OCI-M2 (cell line): Measurements from ENCODE around the gene POTEC.
"Not testable (repeated sequence)": the region's sequence is repeated elsewhere in the genome, so short reads cannot be mapped to it uniquely, and the experiment has no call there.

Experiments used
- DNase-seq: peaks from one replicate; lab custom pipeline; 2025; ENCODE audit not compliant: unreplicated experiment; lab: John Stamatoyannopoulos, UW

The POTEC gene

DNA sequence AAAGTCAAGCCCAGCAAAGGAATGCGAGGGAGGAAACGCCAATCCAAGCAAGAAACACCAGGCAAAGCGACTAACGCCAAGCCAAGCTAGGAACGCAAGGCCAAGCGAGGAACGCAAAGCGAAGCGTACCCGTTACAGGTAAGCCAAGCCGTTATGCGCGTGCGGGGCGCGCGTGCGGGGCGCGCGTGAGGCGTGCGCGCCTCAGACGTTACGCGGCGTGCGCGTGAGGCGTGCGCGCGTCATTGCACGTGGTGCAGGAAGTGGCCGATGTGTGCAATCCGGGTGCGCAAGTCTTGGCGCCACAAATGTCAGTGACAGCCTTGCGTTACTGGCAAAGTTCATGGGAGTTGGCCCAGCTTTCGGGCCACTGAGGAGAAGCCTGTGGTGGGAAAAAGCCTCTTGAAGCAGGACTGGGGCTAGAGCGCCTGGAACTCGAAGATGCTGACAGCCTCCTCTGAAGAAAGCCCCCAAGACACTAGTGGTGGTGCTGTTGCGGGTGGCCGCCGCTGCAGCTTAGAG lies at the start of gene POTEC:
Gene POTEC (minus strand): TSS at position 155 of the 519 bp plus-strand sequence. CDS start 454 bp downstream, outside the sequence.
- not testable (repeated sequence) for DNase-seq

DNA sequence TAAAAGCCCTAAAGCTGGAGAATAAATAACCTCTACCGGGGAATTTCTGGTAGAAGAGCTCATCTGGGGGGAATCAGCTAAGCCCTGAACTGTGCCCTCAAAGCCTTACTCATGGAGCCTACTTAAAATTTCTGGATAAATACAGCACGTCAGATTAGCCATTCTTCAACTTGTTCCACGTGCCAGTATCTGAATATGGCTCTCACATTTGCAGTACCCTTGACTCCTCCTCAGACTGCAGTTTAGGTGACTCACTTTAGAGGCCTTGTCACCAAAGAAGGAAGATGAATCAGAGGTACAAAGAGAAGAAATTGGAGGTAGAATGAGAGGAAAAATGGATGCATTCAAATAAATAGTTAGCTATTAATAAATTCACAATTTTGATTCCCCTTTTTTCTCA lies 34.6 kb upstream of the POTEC start:
- no peak for DNase-seq

- not testable (repeated sequence) for DNase-seq
These were observed 16.1 kb upstream of the POTEC start for GRCh38 chr18:14559502-14559901.

GRCh38 chr18:14531659-14532058 lies 11.7 kb downstream of the POTEC start:
- DNase-seq: not testable (repeated sequence)

DNA sequence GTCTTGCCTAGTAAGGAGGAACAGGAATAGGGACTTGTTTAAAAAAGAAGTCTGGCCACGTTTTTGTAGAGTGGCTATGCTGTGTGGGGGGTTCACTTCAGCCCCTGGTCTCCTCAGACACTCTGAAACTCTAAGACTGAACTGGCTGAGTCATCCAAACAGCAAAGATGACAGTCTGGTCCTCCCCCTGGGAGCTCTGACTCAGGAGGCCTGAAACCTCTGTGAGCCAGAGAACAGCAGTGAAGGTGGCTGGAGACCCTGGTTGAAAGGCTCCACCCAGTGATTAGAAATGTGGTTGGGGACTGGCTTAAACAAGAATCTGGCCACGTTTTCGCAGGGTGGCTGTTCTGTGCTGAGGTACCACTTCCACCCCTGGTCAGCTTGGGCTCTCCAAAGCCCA lies 32.7 kb downstream of the POTEC start:
- not testable (repeated sequence) for DNase-seq

DNA sequence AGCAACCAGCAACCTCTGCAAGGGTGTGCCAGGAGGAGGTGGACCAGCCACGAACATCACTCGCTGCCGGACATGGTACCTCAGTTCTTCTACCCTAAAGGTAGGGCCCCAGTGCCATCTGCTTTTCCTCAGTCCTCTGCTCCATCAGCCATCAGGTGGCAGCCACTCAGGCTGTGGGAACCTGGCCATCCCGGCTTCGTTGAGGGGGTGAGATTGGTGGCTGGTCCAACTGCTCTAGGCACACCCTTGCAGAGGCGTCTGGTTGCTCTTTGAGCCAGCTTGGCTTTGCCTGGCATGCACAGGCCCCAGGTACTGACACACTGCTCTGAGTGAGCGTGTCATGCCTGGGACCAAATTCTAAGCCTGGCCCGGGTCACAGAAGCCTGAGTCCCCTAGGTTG lies 39.7 kb downstream of the POTEC start:
- DNase-seq: not testable (repeated sequence)

DNA sequence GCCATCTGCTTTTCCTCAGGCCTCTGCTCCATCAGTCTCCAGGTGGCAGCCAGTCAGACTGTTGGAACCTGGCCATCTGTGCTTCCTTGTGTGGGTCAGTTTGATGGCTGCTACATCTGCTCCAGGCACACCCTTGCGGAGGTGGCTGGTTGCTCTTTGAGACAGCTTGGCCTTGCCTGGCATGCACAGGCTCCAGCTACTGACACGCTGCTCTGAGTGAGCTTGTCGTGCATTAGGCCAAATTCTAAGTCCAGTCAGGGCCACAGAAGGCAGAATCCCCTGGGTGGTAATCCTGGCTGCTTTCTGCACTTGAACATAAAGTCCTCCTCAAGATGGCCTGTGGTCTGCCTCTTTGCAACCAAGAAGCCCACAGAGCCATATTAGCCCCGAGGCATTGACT lies 41.5 kb downstream of the POTEC start:
- DNase-seq: not testable (repeated sequence)

DNA sequence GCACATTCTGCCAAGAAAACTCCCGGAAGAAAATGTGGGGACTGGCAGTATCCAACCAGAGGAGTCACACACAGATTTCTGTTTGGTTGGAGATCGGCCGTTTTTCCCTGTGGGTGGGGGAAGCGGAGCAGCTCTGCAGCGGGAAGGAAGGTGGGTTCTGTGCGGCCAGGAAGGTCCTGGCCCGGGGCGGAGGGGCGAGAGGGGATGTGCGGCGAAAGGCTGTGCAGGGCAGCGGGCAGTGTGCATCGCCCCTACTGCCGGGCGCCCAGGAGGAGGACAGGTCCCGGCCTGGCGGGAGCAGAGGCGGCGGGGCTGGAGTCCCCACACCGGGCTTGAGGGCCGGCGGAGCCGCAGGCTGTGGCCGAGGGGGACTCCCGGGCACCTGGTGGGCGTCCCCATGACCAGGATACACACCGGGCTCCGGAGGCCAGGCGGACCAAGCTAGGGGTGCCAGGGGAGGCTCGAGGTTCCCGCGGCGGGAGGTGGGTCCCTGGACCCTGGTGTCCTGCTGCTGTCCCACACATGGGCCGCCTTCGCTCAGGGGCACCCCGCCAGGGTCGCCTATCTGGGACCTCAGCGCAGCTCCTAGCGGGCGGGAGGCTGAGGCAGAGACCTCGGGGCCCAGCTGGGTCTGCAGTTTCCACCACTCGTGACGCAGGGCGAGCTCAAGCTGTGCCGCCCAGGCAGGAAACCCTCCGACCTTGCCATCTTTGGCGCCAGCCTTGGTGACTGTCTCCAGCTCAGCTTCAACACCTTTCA lies 54.0 kb downstream of the POTEC start:
- DNase-seq: not testable (repeated sequence)

GRCh38 chr18:14488789-14489188 lies 54.6 kb downstream of the POTEC start:
- not testable (repeated sequence) for DNase-seq

DNA sequence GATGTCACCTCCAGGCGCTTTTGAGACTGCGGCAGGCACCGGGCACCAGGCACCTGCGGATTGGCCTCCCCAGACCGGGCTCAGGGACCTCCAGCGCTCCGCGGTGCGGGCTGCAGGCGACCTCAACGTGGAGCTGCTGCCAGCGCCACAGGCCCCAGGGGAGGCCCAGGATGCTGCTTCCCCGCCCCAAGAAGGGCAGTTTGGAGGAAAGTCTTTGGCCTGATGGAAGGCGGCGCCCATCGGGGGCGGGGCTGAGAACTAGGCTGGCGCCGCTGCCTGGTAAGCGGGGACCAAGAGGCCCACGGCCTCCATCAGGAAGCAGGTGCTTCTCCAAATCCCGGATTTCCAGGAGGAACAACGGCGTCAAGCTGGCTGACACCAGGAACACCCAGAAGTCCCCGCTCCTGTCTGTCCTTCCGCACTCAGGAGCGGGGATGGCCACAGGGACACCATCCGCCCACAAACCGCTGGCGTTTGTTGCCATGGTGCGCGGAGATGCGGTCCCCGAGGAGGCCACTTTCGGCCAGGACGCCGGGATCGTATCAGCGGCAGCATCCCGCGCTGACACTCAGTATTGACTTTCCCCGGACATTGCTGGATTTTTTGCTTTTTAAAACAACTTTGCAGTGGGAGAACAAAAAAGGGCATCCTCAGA lies 56.3 kb downstream of the POTEC start:
- DNase-seq: not testable (repeated sequence)

DNA sequence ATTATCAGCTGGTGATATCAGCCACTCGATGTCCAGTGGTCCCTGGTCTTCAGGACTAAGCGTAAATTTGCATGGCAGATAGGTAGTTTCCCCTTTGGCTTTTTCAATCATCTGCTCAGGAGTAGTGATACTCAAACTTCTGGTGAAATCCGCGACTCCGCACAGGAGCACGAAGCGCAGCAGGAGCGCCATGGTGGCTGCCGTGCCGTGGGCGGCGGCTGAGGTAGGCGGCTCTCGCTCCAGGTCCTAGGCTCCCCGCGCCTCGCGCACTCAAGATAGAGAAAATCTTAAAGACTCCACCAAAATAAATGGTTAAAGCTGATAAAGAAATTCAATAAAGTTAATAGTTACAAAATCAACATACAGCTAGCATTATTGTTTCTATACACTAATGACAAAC lies 64.3 kb downstream of the POTEC start:
- not testable (repeated sequence) for DNase-seq

- not testable (repeated sequence) for DNase-seq
These were observed 67.9 kb downstream of the POTEC start for GRCh38 chr18:14475520-14475919.

DNA sequence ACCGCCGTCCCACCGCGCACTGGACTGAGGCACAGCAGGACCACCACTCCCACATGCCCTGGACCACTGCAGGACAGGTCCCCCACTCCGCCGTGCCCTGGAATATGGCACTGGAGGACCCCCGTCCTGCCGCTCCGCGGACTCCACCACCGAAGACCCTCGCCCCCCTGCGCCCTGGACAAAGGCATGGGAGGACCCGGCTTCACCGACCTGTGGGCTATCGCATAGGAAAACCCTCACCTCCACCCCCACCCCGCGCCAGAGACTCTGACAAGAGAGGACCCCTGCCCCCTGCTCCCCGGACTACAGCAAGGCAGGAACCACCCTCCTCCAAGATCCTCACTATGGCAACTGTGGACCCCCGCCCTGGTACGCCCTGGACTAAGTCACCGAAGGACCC lies 68.6 kb downstream of the POTEC start:
- not testable (repeated sequence) for DNase-seq

DNA sequence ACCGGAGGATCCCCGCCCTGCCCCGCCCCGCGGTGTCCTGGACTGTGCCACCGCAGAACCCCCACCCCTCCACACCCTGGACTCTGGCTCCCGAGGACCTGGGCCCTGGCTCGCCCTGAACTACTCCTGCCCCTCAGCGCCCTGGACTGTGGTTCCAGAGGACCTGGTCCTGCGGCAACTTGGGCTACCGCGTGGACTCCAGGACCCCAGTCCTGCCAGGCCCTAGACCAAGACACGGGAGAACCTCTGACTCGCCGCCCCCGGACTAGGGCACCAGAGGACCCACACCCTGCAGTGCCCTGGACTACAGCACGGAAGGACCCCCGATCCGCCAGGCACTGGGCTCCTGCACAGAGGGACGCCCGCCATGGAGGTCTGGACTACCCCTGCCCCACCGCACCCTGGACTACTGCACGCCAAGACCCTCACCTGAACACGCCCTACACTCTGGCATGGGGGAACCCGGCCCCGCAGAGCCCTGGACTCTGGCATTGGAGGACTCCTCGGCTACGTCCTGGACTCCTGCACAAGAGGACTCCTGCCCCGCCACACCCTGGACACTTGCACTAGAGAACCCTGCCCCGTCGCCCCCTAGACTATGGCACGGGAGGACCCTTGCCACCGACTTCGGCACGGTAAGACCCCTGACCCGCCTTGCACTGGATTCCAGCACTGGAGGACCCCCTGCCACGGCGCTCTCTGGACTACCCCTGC lies 69.2 kb downstream of the POTEC start:
- not testable (repeated sequence) for DNase-seq

GRCh38 chr18:14473250-14474006 lies 70.0 kb downstream of the POTEC start:
- DNase-seq: not testable (repeated sequence)

- DNase-seq: not testable (repeated sequence)
These were observed 72.1 kb downstream of the POTEC start for GRCh38 chr18:14471286-14471685.

DNA sequence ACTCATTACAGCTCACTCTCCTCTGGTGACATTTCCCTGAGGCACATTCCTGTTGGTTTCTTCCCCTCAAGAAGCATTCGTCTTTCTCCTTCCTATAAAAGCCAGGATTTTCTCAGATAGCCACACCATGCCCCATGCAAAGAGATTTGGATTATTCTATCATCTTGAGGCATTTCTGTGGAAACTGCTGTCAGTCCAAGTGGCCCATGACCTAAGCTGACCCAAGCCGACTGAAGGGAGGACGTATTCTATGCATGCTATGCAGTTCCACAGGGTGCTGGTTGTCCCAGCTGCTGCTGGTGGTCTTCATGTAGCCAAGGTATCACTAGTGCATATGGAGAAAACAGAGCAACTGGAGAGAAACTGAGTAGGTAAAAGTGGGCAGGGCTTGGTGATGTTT lies 73.0 kb downstream of the POTEC start:
- not testable (repeated sequence) for DNase-seq

- not testable (repeated sequence) for DNase-seq
These were observed 73.4 kb downstream of the POTEC start for GRCh38 chr18:14470046-14470445.

DNA sequence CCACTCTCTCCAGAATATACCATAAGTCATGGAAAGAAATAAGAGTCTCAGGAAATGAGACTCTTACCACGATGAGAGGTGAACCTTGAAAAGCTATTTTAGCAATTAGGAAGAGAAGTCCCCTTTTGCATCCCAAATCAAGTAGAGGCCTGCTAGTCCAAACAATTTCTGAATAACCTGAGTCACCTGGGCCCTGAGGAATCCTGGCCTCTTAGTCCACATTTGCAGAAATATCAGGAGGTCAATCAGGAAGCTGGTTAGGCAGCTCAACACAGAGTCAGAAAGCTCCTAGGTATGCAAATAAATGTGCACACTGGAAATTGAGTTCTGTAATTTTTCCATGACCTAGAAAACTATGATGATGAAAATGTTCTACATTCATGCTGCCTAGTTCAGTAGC lies 77.4 kb downstream of the POTEC start:
- DNase-seq: not testable (repeated sequence)
